HG03521 (cell line): Measurements from ENCODE around the gene PAPSS1.
"Not testable (repeated sequence)": the region's sequence is repeated elsewhere in the genome, so short reads cannot be mapped to it uniquely, and the experiment has no call there.

Experiments
- ATAC-seq: cut with Tn5 transposase; IDR thresholded peaks from one replicate; pipeline ENCODE4 v1.9.1; 2021; ENCODE audit warnings: mild to moderate bottlenecking, moderate library complexity; ENCODE audit not compliant: unreplicated experiment

Gene PAPSS1

DNA sequence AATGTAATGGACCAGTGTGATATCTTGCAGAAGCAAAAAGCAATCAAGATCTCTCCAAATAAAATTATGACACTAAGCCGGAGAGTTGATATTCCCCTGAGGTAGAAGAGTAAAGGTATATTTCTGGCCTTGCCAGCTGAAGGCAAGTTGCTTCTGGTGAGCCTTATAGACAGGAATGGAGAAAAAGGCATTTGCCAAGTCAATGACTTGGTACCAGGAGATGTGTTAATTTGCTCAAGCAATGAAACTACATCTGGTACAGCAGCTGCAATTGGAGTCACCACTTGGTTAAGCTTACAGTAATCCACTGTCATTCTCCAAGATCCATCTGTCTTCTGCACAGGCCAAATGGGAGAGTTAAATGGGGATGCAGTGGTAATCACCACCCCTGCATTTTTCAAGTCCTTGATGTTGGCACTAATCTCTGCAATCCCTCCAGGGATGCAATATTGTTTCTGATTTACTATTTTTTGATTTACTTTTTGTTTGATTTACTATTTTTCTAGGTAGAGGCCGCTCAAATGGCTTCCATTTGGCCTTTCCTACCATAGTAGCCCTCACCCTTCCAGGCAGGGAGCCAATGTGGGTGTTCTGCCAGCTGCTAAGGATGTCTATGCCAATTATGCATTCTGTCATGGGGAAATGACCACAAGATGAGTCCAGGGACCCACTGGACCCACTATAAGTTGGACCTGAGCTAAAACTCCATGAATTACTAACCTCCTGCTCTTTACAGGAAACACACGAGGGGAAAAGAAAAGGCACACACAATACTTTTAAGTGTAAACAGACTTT, 6.3 kb upstream of the PAPSS1 start:
- not testable (repeated sequence) for ATAC-seq

DNA sequence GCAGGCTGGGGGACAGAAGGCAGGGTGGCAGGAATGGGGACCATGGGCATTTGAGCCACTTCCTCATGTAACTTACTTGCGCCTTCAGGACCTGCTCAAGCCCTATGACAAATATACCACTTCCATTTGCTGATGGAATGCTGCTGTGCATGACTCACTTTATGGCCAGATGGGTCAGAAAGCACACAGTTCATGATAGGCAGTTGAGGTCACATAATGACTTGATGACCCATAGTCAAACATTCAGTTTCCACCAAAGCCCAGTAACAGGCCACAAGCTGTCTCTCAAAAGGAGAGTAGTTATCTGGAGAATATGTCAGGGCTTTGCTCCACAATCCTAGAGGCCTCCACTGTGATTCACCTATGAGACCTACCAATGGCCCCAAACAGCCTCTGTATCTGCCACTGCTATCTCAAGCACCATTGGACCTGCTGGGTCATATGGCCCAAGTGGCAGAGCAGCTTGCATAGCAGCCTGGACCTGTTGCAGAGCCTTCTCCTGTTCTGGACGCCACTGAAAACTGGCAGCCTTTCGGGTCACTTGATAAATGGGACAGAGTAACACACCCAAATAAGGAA, 5.3 kb upstream of the PAPSS1 start:
- no peak for ATAC-seq

DNA sequence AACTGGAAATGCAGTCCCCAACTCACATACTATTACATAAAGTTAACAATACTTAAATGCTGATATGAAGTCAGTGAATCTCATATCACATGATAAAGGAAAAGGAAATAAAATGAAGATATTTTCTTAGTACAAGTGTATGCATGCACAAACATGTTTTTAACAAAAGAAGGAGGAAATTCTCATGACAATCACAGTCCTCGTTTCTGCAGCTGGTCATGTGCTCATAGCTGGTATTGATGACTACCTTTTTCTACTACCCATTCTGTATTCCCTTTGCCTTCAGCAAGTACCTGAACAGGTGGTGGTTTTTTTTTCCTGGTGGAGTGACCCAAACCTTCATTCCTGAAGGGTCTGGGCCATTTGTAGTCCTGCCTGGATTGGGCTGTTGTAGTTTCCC, 3.3 kb upstream of the PAPSS1 start:
- not testable (repeated sequence) for ATAC-seq

DNA sequence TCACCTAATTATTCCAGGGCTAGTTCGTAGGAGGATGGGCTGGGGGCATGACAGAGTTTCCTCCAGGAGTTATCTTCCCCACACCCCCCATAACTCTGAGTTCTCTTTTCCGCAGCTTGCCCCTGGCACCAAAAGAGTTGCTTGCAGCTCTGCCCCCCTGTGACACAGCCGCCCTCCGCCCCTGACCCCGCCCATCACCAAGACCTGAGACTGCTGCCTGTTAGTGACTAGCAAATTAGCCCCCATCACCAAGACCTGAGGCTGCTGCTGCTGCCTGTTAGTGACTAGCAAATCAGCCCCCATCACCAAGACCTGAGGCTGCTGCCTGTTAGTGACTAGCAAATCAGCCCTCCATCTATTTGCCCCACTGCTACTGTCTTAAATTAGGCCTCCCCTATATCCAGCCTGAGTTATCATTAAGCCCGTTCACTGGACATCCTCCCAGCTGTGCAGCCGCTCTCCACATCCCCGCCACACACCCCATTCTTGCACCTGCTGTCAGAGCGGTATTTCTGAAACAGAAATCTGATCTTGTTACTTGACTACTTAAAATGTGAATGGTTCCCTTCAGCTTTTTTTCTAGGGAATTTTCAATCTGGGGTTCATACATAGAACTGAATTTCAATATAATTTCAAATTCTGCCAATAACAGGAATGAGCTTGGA, 1.5 kb upstream of the PAPSS1 start:
- no peak for ATAC-seq

DNA sequence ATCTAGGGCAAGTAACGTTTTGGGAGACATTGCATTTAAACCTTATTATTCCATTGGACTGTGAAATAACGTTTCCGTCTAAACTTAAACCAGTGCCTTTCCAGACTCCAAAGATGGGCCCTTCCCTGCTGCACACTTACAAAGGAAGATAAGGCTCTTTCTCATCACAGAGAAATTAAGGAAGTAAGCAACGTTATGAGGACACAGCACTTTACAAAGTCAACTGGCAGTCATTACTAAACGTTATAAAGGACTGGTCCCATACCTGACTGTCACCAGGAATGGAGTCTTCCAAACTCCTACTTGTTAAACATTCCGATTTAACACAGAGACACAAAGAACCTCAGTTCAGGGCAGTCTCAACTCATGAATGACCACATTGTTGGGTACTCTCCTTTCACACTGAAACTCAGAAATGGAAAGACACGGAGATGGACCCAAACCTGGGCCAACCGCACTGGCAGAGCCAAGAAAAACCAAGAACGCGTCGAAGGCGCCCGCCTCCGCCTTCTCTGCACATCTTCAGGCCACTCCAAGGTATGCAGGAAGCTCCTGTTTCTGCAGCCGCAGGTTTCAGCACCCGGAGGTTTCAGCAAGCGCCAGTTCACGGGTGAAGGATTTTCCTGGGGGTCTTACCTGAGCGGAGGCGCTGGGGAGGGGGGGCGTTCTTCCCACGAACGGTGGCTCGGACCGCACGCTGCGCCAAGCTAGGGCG, 670 bp downstream of the PAPSS1 start:
- no peak for ATAC-seq

DNA sequence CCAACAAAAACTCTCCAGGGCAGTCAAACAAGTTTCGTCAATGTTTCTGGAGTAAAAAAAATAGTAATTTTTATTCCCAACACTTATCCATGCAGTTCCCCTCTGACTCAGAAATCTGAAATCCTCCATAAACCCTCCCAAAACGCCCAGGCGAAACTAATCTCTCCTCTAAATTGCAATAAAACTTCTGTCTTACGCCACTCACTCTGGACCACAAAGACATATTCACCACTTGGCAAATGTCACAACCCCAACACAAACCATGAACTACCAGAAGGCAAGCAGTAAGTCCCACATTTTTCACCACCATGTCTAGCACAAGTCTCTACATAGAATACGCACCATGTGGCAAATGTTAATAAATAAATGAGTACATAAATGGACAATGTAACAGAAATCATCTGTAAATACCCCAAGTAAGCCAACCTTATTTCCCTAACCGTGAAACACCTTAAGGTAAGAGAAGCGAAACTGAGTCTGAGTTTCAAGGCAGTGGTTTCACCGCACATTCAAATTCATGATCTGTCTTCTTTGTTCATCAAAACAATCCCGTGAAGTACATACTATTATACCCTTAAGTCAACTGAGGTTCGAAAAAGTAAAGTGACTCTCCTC, 1.6 kb downstream of the PAPSS1 start:
- ATAC-seq, result peak; percentile 25

DNA sequence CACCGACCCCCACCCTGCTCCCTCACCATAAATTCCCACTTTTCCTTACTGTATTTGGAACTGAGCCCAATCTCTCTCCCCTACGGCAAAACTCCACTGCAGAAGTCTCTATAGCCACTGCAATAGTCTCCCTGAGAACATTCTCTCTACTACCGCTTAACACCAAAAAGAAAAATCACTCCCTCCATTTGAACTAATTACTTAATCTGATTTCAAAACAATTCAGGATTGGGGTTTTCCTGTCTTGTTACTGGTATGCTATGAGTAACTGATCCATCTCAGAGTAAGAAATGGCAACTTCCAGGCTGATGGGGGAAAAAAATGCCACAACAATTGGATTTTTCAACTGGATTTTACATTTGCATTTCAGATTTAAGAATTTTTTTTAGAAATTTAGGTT, 5.8 kb downstream of the PAPSS1 start:
- ATAC-seq, result no peak

DNA sequence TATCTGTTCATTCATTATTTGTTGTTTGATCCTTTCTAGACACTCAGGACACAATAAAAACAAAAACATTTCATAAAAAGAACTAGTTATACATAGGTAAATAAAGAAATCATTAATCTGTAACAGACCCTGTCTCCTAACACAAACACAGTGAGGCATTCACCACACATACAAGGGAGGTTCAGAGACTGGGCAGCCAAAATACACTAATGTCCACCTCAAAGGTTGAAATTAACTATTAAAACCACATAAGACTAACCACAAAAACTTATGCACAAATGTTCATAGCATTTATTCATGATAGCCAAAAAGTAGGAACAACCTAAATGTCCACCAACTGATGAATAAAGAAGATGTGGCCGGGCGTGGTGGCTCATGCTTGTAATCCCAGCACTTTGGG, 7.8 kb downstream of the PAPSS1 start:
- no peak for ATAC-seq

DNA sequence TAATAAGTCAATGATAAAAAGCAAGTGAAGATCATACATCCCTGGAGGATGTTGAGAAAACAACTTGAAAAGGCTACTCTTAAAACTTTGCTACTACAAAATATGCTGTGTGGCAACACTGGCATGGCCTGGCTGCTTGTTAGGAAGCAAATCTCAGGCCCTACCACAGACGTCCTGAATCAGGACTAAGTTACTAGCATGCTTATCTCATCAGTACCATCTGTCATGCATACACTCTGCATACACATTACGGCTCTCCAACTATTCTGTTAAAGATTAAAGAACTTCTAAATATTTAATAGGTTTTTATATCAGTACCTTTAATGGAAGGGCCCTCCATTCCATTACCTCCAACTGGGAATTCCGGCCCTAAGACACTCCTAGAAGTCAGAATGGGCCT, 8.2 kb downstream of the PAPSS1 start:
- ATAC-seq, result no peak

DNA sequence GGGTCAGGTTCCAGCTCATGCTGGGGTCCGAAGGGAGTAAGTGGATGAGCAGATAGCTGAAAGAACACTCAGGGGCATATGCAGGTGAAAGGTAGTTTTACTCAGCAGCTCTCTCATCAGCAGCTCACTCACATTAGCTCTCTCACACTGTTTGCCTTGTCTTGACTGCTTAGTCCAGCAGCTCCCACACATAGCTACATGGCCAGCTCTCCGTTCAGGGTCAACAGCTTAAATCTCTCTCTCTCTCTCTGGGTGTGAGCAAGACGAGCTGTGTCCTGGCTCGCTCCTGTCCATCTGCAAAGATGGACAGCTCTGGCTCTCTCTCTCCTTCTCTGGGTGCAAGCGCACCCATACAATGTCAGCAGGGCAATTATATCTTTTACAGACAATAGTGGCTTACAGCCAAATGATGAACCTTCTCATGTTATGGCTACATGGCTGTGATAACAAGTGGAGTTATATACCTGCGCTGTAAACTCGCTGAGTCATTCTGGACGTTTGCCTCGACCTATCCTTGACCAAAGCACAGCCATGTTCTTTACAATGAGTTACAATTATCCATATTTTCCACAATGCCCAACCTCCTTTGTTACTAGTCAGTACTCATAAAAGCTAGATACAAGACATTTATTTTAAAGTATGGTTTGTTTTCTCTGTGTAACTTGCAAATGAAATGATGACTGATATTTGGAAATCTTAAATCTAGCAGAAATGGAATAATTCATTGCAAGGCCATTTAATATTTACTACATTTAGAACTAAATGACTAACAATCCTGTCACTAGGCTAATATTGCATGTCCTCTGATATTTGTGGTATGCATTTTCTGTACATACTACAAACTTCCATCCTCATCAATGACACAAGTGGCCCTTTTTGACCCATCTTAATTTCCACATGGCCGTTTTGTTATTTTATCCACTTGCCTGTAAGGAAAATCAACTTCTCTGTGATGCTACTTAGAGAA, 9.3 kb downstream of the PAPSS1 start:
- no peak for ATAC-seq

DNA sequence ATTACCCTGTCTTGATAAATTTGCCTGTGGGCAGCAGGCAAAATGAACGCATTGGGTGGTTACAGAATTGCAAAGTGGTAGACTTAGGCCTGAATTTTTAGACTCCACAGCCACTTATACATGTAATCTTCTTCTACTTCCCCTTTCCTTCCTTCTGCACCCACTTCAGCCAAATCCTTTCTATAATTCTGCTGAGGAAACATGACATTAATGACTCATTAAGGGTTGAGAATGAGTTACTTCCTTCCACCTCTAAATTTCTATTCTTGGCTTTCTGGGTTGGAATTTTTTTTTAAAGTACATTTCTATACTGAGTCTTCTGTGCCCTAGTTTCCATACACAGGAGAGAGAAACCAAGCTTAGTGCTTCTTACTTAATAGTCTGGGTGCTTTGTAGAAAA, 10.1 kb downstream of the PAPSS1 start:
- ATAC-seq, result no peak

DNA sequence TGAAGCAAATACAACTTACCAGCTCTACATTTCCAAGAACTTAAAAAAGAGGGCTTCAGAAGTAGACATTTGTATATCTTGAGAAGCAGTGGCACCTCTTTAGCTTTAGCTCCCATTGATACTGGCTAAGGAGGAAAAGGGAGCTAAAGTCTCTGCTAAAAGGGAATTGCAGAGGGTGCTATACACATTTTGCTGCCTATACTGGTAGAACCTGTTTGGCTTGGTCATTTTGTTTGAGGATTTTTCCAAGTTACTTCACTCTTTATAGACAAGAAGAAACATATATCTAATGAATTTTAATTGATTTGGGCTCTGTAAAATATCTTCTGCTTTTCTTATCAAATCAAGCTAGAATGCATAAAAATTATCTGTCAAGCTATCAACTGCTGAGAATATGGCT, 11.8 kb downstream of the PAPSS1 start:
- no peak for ATAC-seq

DNA sequence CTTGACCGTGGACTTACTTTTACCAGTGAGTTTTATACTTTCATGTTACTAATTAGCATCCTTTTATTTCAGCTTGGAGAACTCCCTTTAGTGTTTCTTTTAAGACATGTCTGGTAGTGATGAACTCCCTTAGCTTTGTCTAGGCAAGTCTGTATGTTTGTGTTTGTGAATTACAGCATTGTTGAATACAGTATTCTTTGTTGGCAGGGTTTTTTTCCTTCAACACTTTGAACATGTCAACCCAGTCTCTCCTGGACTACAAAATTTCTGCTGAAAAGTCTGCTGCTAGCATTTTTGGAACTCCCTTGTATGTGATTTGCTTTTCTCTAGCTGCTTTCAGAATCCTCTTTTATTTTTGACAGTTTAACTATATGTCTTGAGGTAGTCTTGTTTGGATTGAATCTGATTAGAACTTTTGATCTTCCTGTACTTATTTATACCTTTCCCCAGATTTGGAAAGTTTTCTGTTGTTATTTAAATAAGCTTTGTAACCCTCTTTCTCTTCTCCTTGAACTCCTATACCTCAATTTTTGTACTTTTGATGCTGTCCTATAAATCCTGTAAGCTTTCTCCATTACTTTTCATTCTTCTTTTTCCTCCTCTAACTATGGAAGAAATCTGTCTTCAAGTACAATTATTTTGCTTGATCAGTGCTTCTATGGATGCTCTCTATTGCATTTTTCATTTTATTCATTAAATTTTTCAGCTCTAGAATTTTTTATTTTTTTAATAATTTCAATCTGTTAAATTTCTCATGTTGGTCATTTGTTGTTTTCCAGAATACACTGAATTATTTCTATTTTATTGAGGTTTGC, 14.1 kb downstream of the PAPSS1 start:
- ATAC-seq, result no peak

DNA sequence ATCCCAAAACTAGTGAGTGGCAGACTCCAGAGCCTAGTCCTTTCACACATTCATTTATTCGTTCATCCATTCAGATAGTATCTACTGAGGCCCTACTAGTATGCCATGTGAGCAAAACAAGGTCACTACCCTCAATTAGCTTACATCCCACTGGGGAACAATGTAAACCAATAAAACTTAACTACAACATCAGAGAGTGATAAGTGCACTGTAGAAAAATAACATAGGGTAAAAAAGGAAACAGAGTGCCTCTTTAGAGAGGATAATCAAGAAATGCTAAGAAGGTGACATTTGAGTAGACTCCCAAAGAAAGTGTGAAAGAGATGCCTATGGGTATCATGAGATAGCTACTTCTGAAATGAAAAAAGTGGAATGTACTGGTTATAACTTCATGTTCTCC, 18.5 kb downstream of the PAPSS1 start:
- no peak for ATAC-seq

DNA sequence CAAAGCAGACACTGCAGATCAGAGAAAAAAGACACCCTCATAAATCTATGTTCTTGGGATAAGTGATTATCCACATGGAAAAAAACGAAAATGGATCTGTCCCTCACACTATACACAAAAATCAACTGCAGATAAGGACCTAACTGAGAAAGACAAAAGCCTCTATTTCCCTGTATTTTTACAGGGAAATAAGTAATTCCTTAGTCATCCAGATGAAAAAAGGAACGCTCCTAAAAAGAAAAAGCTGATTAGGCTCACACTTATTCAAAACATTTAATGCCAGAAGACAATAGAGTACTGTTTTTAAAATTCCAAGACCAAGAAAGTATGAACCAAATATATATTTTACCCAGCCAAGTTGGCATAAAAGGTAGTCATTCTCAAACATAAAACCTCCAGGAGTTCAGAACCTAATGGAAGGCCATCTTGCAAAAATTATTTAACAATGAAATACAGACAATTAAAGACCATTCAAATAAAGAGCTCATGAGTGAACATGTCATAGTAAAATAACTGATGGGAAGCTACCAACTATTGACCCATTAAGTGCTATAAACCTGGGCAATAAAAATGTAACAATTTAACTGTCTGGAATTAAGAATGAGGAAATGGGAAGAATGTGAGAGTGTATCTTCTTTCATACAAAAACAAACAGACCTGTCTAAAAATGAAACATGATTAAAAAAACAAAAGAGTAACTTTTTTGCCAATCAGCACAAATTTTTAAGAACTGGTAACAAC, 20.4 kb downstream of the PAPSS1 start:
- ATAC-seq, result no peak

DNA sequence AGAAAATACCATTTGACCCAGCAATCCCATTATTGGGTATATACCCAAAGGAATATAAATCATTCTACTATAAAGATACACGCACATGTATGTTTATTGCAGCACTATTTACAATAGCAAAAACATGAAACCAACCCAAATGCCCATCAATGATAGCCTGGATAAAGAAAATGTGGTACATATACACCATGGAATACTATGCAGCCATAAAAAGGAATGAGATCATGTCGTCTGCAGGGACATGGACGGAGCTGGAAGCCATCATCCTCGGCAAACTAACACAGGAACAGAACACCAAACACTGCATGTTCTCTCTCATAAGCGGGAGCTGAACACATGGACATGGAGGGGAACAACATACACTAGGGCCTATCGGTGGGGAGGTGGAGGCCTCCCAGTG, 23.8 kb downstream of the PAPSS1 start:
- ATAC-seq, result not testable (repeated sequence)

DNA sequence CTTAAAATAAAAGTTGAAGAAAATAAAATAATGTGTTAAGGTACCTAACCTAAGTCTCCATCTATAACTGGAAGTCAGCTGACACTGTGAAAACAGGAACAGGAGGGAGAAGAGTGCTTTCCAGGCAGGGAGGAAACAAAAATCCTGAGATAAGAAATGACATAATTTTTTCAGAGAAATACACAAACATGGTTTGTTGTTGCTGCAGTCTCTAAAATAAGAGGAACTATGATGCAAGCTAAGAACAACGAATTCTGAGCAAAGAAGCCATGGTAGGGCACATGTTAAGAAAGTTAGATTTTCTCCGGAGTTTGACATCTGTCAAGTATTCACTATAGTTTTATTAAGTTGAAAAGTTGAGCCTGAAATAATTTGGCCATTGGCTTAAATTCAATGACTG, 26.9 kb downstream of the PAPSS1 start:
- no peak for ATAC-seq

DNA sequence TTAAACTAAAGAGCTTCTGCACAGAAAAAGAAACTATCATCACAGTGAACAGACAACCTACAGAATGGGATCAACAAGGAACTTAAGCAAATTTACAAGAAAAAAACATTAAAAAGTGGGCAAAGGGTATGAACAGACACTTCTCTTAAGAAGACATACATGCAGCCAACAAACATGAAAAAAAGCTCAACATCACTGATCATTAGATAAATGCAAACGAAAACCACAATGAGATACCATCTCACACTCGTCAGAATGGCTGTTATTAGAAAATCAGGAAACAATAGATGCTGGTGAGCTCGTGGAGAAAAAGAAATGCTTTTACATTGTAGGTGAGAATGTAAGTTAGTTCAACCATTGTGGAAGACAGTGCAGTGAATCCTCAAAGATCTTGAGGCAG, 27.8 kb downstream of the PAPSS1 start:
- ATAC-seq, result no peak

DNA sequence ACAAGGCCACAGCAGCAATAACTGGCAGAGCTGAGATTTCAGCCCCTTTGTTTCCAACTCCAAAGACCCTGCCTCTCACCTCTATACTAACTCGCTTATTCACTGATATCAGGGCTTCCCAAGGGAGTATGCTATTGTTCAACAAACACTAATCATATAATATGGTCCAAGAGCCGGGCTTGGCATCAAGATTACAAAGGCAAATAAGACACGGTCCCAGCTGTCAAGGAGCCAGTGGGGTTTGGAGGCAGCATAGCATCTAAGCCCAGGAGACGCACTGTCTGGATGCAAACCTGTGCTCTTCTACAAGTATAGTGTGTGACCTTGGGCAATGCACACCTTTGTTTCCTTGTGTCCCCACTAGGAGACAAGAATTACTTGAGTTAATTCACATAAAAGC, 28.7 kb downstream of the PAPSS1 start:
- ATAC-seq, result no peak
